GM18507 (cell line): ENCODE measurements around the gene TAC4.

Experiments
- DNase-seq: peaks from one replicate; pipeline ENCODE4 v3.0.0; 2011; ENCODE audit warnings: low read depth; ENCODE audit not compliant: insufficient read length; ENCODE audit errors: extremely low spot score
- FAIRE-seq: peaks from 2 replicates; lab custom pipeline; 2011; peaks lifted over from hg19 to GRCh38; lab: Jason Lieb, UNC

TAC4 gene

GRCh38 chr17:49821466-49821865, 26.4 kb downstream of the TAC4 start:
- FAIRE-seq (no peak), DNase-seq (no peak)

- FAIRE-seq (no peak), DNase-seq (no peak)
Measured at GRCh38 chr17:49820773-49821172, 27.1 kb downstream of the TAC4 start.

- DNase-seq (no peak), FAIRE-seq (no peak)
Measured at GRCh38 chr17:49819651-49820050, 28.2 kb downstream of the TAC4 start.

GRCh38 chr17:49819138-49819537, 28.7 kb downstream of the TAC4 start:
- FAIRE-seq (no peak), DNase-seq (no peak)

- DNase-seq (no peak), FAIRE-seq (no peak)
Measured at GRCh38 chr17:49817993-49818392, 29.9 kb downstream of the TAC4 start.

GRCh38 chr17:49815761-49816281, 32.0 kb downstream of the TAC4 start:
- DNase-seq, result no peak
- FAIRE-seq, result no peak

GRCh38 chr17:49814781-49815529, 32.9 kb downstream of the TAC4 start:
- no peak for FAIRE-seq

GRCh38 chr17:49809056-49809455, 38.8 kb downstream of the TAC4 start:
- FAIRE-seq, result no peak
- DNase-seq, result no peak

More at GRCh38 chr17:49814781-49815529, 32.9 kb downstream of the TAC4 start:
- no peak for DNase-seq

- FAIRE-seq, result no peak
- DNase-seq, result no peak
Measured at GRCh38 chr17:49798738-49799137, 49.1 kb downstream of the TAC4 start.

GRCh38 chr17:49798182-49798581, 49.7 kb downstream of the TAC4 start:
- FAIRE-seq (no peak), DNase-seq (no peak)

GRCh38 chr17:49795372-49795771, 52.5 kb downstream of the TAC4 start:
- DNase-seq, result no peak
- no peak for FAIRE-seq

GRCh38 chr17:49793309-49793708, 54.6 kb downstream of the TAC4 start:
- FAIRE-seq (no peak), DNase-seq (no peak)

GRCh38 chr17:49789243-49789578, 58.7 kb downstream of the TAC4 start:
- FAIRE-seq (no peak), DNase-seq (no peak)

- FAIRE-seq (peak; percentile 97), DNase-seq (peak; percentile 91)
Measured at GRCh38 chr17:49788478-49789242, 59.2 kb downstream of the TAC4 start, which contains the start of gene KAT7. KAT7 (plus strand) TSS chr17:49788681; CDS start chr17:49788835, 154 bp downstream.
